Measurements from ENCODE around the gene USP31. TPM values are rescaled to one million over a fixed set of nuclear protein-coding genes. Genes with fewer than 3 reads are reported as not detected.

Gene USP31
- total RNA-seq, 2 experiments from 2014 or later: 1.6 to 1.7 TPM

GRCh38 chr16:23149993-23150364 is 727 bp upstream of the USP31 start:
- peaks cover 9% of the 10 kb centered on the region for H3K36me3 Mint-ChIP-seq (ENCODE audit: low read depth)
- intact Hi-C loops (cut with DNase I, micrococcal nuclease): loop anchor here in 1 of 2 experiments (2.0 to 5.0 kb wide), 2 partner anchors 1551 to 1628 kb away; partner anchors contain the start of gene METTL9
- no peaks in the 10 kb centered on the region for H3K9me3 Mint-ChIP-seq
- peaks cover 24% of the 10 kb centered on the region for H3K4me1 Mint-ChIP-seq (ENCODE audit: low read depth)
- H3K4me3 ChIP-seq (ENCODE audit: low read length): peak overlapping the region; percentile 80
- DNase-seq (no peak), ATAC-seq (ENCODE audit: poor library complexity) (no peak)
- no peak overlapping the region for H3K27ac ChIP-seq (ENCODE audit: low read depth in 1 of 2, low read length in 2 of 2)
- H3K9me3 ChIP-seq (ENCODE audit: control insufficient read depth in 1 of 2, insufficient read depth in 1 of 2, low read length in 2 of 2): no peaks in the 10 kb centered on the region
- no peak for TF ChIP-seq CTCF (IDR thresholded peaks at IDR 0.05)
- peak overlapping the region; percentile 95 for H3K4me3 Mint-ChIP-seq
- ChIA-PET POLR2A (interaction anchor here (0.6 to 1.5 kb wide), 4 partner anchors 9 to 1391 kb away, joined by 3 to 4 read pairs (median 4); no protein-coding TSS in a partner anchor), CTCF (no interaction called here)
- H3K27me3 ChIP-seq (ENCODE audit: control insufficient read depth in 1 of 2, insufficient read depth in 2 of 2, low read length in 2 of 2): peaks cover 0 to 4% of the 10 kb centered on the region in 2 experiments
- peaks cover 15% of the 10 kb centered on the region for H3K4me1 ChIP-seq (ENCODE audit: insufficient read depth, low read length)
- peak overlapping the region; percentile 83 for H3K27ac Mint-ChIP-seq
- peaks cover 22% of the 10 kb centered on the region for H3K27me3 Mint-ChIP-seq
- no peaks in the 10 kb centered on the region for H3K36me3 ChIP-seq (ENCODE audit: insufficient read depth, low read length)

- Histone ChIP-seq H3K27me3 (ENCODE audit: control insufficient read depth in 1 of 2, insufficient read depth in 2 of 2, low read length in 2 of 2) (peaks cover 0 to 4% of the 10 kb centered on the region in 2 experiments), H3K36me3 (ENCODE audit: insufficient read depth, low read length) (no peaks in the 10 kb centered on the region), H3K4me3 (ENCODE audit: low read length) (peak overlapping the region; percentile 43), H3K4me1 (ENCODE audit: insufficient read depth, low read length) (peaks cover 15% of the 10 kb centered on the region), H3K27ac (ENCODE audit: low read depth in 1 of 2, low read length in 2 of 2) (no peak overlapping the region), H3K9me3 (ENCODE audit: control insufficient read depth in 1 of 2, insufficient read depth in 1 of 2, low read length in 2 of 2) (no peaks in the 10 kb centered on the region)
- intact Hi-C loops (cut with DNase I, micrococcal nuclease): loop anchor here in 1 of 2 experiments (2.0 to 5.0 kb wide), 2 partner anchors 1550 to 1626 kb away; partner anchors contain the start of gene METTL9
- Mint-ChIP-seq H3K27me3 (peaks cover 14% of the 10 kb centered on the region), H3K4me1 (ENCODE audit: low read depth) (peaks cover 27% of the 10 kb centered on the region), H3K36me3 (ENCODE audit: low read depth) (peaks cover 9% of the 10 kb centered on the region), H3K27ac (peak overlapping the region; percentile 70), H3K9me3 (no peaks in the 10 kb centered on the region), H3K4me3 (peak overlapping the region; percentile 96)
- ChIA-PET POLR2A (interaction anchor here (1.0 to 1.5 kb wide), 3 partner anchors 30 to 1647 kb away, joined by 3 to 4 read pairs (median 3); no protein-coding TSS in a partner anchor), CTCF (interaction anchor here (1.0 kb wide), 1 partner anchor 33 kb away, joined by 3 read pairs; no protein-coding TSS in a partner anchor)
- DNase-seq (peak; percentile 20 to 81 (median 48)), ATAC-seq (ENCODE audit: poor library complexity) (peak; percentile 39)
- no peak for TF ChIP-seq CTCF (IDR thresholded peaks at IDR 0.05)
Observed at GRCh38 chr16:23148513-23149266, 562 bp downstream of the USP31 start.

GRCh38 chr16:23148166-23148512 is 1.1 kb downstream of the USP31 start:
- no peaks in the 10 kb centered on the region for H3K36me3 ChIP-seq (ENCODE audit: insufficient read depth, low read length)
- no peak overlapping the region for H3K27ac ChIP-seq (ENCODE audit: low read depth in 1 of 2, low read length in 2 of 2)
- TF ChIP-seq CTCF (IDR thresholded peaks at IDR 0.05): no peak
- intact Hi-C loops (cut with DNase I, micrococcal nuclease): loop anchor here in 1 of 2 experiments (2.0 to 5.0 kb wide), 2 partner anchors 1549 to 1626 kb away; partner anchors contain the start of gene METTL9
- Mint-ChIP-seq H3K27me3 (peaks cover 14% of the 10 kb centered on the region), H3K4me1 (ENCODE audit: low read depth) (peaks cover 27% of the 10 kb centered on the region), H3K27ac (peak overlapping the region; percentile 70), H3K4me3 (peak overlapping the region; percentile 96), H3K36me3 (ENCODE audit: low read depth) (peaks cover 9% of the 10 kb centered on the region), H3K9me3 (no peaks in the 10 kb centered on the region)
- ATAC-seq (ENCODE audit: poor library complexity) (no peak), DNase-seq (no peak)
- peaks cover 0 to 4% of the 10 kb centered on the region in 2 experiments for H3K27me3 ChIP-seq (ENCODE audit: control insufficient read depth in 1 of 2, insufficient read depth in 2 of 2, low read length in 2 of 2)
- ChIA-PET POLR2A (interaction anchor here (1.2 kb wide), 1 partner anchor 1646 kb away, joined by 3 read pairs; no protein-coding TSS in a partner anchor), CTCF (no interaction called here)
- no peaks in the 10 kb centered on the region for H3K9me3 ChIP-seq (ENCODE audit: control insufficient read depth in 1 of 2, insufficient read depth in 1 of 2, low read length in 2 of 2)
- H3K4me3 ChIP-seq (ENCODE audit: low read length): peak overlapping the region; percentile 43
- H3K4me1 ChIP-seq (ENCODE audit: insufficient read depth, low read length): peaks cover 15% of the 10 kb centered on the region

Data from CD4-positive, alpha-beta T cell (primary cell).